GM19239 (cell line): ENCODE data around the gene MINPP1.
A peak's percentile ranks its signal among the peaks of the same experiment; 100 is the strongest.
"Not testable (repeated sequence)": the region's sequence is repeated elsewhere in the genome, so short reads cannot be mapped to it uniquely, and the experiment has no call there.

ENCODE experiments used
- DNase-seq: peaks from one replicate; pipeline ENCODE4 v3.0.0; 2011; ENCODE audit warnings: low spot score; ENCODE audit not compliant: insufficient read length
- FAIRE-seq: peaks from 2 replicates; lab custom pipeline; 2011; peaks lifted over from hg19 to GRCh38; lab: Jason Lieb, UNC

The MINPP1 gene

GRCh38 chr10:87504640-87505365 lies at the start of gene MINPP1:
TSS of gene MINPP1 (plus strand) at chr10:87504893. CDS start at chr10:87504916, 23 bp downstream.
- FAIRE-seq: peak; percentile 80

GRCh38 chr10:87456586-87457220 lies 48.0 kb upstream of the MINPP1 start:
- not testable (repeated sequence) for FAIRE-seq, DNase-seq

More at GRCh38 chr10:87504640-87505365, at the start of gene MINPP1:
- DNase-seq: peak; percentile 74

GRCh38 chr10:87461751-87462150 lies 42.9 kb upstream of the MINPP1 start:
- not testable (repeated sequence) for FAIRE-seq, DNase-seq

- not testable (repeated sequence) for FAIRE-seq, DNase-seq
These were observed 37.8 kb upstream of the MINPP1 start for GRCh38 chr10:87466849-87467248.

GRCh38 chr10:87488733-87489132 lies 16.0 kb upstream of the MINPP1 start:
- FAIRE-seq, DNase-seq: not testable (repeated sequence)

- not testable (repeated sequence) for FAIRE-seq, DNase-seq
These were observed 14.4 kb upstream of the MINPP1 start for GRCh38 chr10:87490285-87490684.

GRCh38 chr10:87492450-87492849 lies 12.2 kb upstream of the MINPP1 start:
- DNase-seq, FAIRE-seq: not testable (repeated sequence)

GRCh38 chr10:87495446-87495845 lies 9.2 kb upstream of the MINPP1 start:
- DNase-seq, FAIRE-seq: not testable (repeated sequence)

- not testable (repeated sequence) for DNase-seq, FAIRE-seq
These were observed 7.3 kb upstream of the MINPP1 start for GRCh38 chr10:87497386-87497785.

GRCh38 chr10:87498106-87498789 lies 6.4 kb upstream of the MINPP1 start:
- FAIRE-seq, DNase-seq: not testable (repeated sequence)

- FAIRE-seq (no peak), DNase-seq (no peak)
These were observed 4.0 kb upstream of the MINPP1 start for GRCh38 chr10:87500646-87501048.

- FAIRE-seq (no peak), DNase-seq (no peak)
These were observed 1.3 kb upstream of the MINPP1 start for GRCh38 chr10:87503401-87503800.

GRCh38 chr10:87503886-87504285 lies 807 bp upstream of the MINPP1 start:
- no peak for DNase-seq
- FAIRE-seq: no peak

GRCh38 chr10:87504307-87504639 lies 420 bp upstream of the MINPP1 start:
- DNase-seq (no peak), FAIRE-seq (no peak)

- peak; percentile 74 for FAIRE-seq
- peak; percentile 35 for DNase-seq
These were observed 846 bp downstream of the MINPP1 start for GRCh38 chr10:87505366-87506111.

GRCh38 chr10:87506956-87507355 lies 2.3 kb downstream of the MINPP1 start:
- no peak for DNase-seq
- no peak for FAIRE-seq

GRCh38 chr10:87507879-87508483 lies 3.3 kb downstream of the MINPP1 start:
- no peak for DNase-seq
- FAIRE-seq: peak; percentile 31

- FAIRE-seq (no peak), DNase-seq (no peak)
These were observed 4.1 kb downstream of the MINPP1 start for GRCh38 chr10:87508837-87509236.

- FAIRE-seq (no peak), DNase-seq (no peak)
These were observed 5.3 kb downstream of the MINPP1 start for GRCh38 chr10:87510025-87510424.

- FAIRE-seq (no peak), DNase-seq (no peak)
These were observed 6.8 kb downstream of the MINPP1 start for GRCh38 chr10:87511526-87511925.
